Measurements from ENCODE around the gene TOP1. TPM values are rescaled to one million over a fixed set of nuclear protein-coding genes. Genes with fewer than 3 reads are reported as not detected.

The TOP1 gene
- total RNA-seq, 1 experiment from 2014 or later: 39.7 TPM

- DNase-seq (ENCODE audit: low spot score): peak; percentile 52
- in situ Hi-C loops (cut with HindIII; ENCODE audit: low sequenced_read_pairs): no loop called here
Measured at GRCh38 chr20:41051009-41051825, 22.6 kb downstream of the TOP1 start.

GRCh38 chr20:41052742-41053419 is 24.3 kb downstream of the TOP1 start:
- in situ Hi-C loops (cut with HindIII; ENCODE audit: low sequenced_read_pairs): no loop called here
- DNase-seq (ENCODE audit: low spot score): no peak

GRCh38 chr20:41054070-41054846 is 25.6 kb downstream of the TOP1 start:
- in situ Hi-C loops (cut with HindIII; ENCODE audit: low sequenced_read_pairs): no loop called here
- DNase-seq (ENCODE audit: low spot score): no peak

GRCh38 chr20:41054847-41055230 is 26.2 kb downstream of the TOP1 start:
- no peak for DNase-seq (ENCODE audit: low spot score)
- in situ Hi-C loops (cut with HindIII; ENCODE audit: low sequenced_read_pairs): no loop called here

GRCh38 chr20:41055679-41056078 is 27.1 kb downstream of the TOP1 start:
- in situ Hi-C loops (cut with HindIII; ENCODE audit: low sequenced_read_pairs): no loop called here
- DNase-seq (ENCODE audit: low spot score): no peak

GRCh38 chr20:41057999-41058673 is 29.5 kb downstream of the TOP1 start:
- in situ Hi-C loops (cut with HindIII; ENCODE audit: low sequenced_read_pairs): no loop called here
- DNase-seq (ENCODE audit: low spot score): no peak

GRCh38 chr20:41058674-41059635 is 30.3 kb downstream of the TOP1 start:
- in situ Hi-C loops (cut with HindIII; ENCODE audit: low sequenced_read_pairs): no loop called here
- DNase-seq (ENCODE audit: low spot score): no peak

- no peak for DNase-seq (ENCODE audit: low spot score)
- in situ Hi-C loops (cut with HindIII; ENCODE audit: low sequenced_read_pairs): no loop called here
Measured at GRCh38 chr20:41061155-41061554, 32.5 kb downstream of the TOP1 start.

GRCh38 chr20:41063442-41063841 is 34.8 kb downstream of the TOP1 start:
- in situ Hi-C loops (cut with HindIII; ENCODE audit: low sequenced_read_pairs): no loop called here
- DNase-seq (ENCODE audit: low spot score): no peak

- in situ Hi-C loops (cut with HindIII; ENCODE audit: low sequenced_read_pairs): no loop called here
- DNase-seq (ENCODE audit: low spot score): no peak
Measured at GRCh38 chr20:41064377-41064776, 35.8 kb downstream of the TOP1 start.

- DNase-seq (ENCODE audit: low spot score): no peak
- in situ Hi-C loops (cut with HindIII; ENCODE audit: low sequenced_read_pairs): no loop called here
Measured at GRCh38 chr20:41065716-41066115, 37.1 kb downstream of the TOP1 start.

GRCh38 chr20:41068806-41069205 is 40.2 kb downstream of the TOP1 start:
- in situ Hi-C loops (cut with HindIII; ENCODE audit: low sequenced_read_pairs): no loop called here
- DNase-seq (ENCODE audit: low spot score): no peak

- in situ Hi-C loops (cut with HindIII; ENCODE audit: low sequenced_read_pairs): no loop called here
- peak; percentile 83 for DNase-seq (ENCODE audit: low spot score)
Measured at GRCh38 chr20:41072190-41072863, 43.7 kb downstream of the TOP1 start.

- in situ Hi-C loops (cut with HindIII; ENCODE audit: low sequenced_read_pairs): no loop called here
- no peak for DNase-seq (ENCODE audit: low spot score)
Measured at GRCh38 chr20:41072915-41073314, 44.3 kb downstream of the TOP1 start.

- no peak for DNase-seq (ENCODE audit: low spot score)
- in situ Hi-C loops (cut with HindIII; ENCODE audit: low sequenced_read_pairs): no loop called here
Measured at GRCh38 chr20:41074441-41074840, 45.8 kb downstream of the TOP1 start.

- in situ Hi-C loops (cut with HindIII; ENCODE audit: low sequenced_read_pairs): no loop called here
- DNase-seq (ENCODE audit: low spot score): no peak
Measured at GRCh38 chr20:41076776-41077175, 48.2 kb downstream of the TOP1 start.

GRCh38 chr20:41078329-41078728 is 49.7 kb downstream of the TOP1 start:
- in situ Hi-C loops (cut with HindIII; ENCODE audit: low sequenced_read_pairs): no loop called here

GRCh38 chr20:41079066-41079465 is 50.4 kb downstream of the TOP1 start:
- DNase-seq (ENCODE audit: low spot score): no peak
- in situ Hi-C loops (cut with HindIII; ENCODE audit: low sequenced_read_pairs): no loop called here

More at GRCh38 chr20:41078329-41078728, 49.7 kb downstream of the TOP1 start:
- no peak for DNase-seq (ENCODE audit: low spot score)
